Amniotic epithelial cell (primary cell): ENCODE results near the gene LRRC74B.
A peak's percentile ranks its signal among the peaks of the same experiment; 100 is the strongest.
"Not testable (repeated sequence)": the region's sequence is repeated elsewhere in the genome, so short reads cannot be mapped to it uniquely, and the experiment has no call there.

Experiments
- DNase-seq: peaks from one replicate; pipeline ENCODE4 v3.0.0-alpha.2; 2010; ENCODE audit warnings: low read depth

LRRC74B gene

GRCh38 chr22:21077884-21078508 is 32.2 kb downstream of the LRRC74B start:
- no peak for DNase-seq

DNA sequence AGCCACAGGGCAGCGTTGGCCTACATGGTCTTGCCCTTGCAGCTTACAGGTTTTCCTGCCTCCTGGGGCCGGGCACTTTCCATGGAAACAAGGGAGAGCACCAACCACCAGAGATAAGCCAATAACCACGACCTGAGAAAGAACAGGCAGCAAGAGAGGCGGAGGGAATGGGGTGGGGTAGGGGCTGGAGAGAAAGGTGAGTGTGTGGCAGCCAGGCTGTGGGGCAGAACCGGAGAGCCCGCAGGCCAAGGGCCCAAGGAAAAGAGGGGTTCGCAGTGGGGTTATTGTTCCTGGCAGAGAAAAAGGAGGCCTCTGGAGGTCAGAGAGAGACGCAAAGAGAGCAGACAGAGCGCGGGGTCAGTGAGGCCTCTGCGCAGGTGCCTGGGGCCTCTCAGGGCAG is 33.2 kb downstream of the LRRC74B start:
- no peak for DNase-seq

DNA sequence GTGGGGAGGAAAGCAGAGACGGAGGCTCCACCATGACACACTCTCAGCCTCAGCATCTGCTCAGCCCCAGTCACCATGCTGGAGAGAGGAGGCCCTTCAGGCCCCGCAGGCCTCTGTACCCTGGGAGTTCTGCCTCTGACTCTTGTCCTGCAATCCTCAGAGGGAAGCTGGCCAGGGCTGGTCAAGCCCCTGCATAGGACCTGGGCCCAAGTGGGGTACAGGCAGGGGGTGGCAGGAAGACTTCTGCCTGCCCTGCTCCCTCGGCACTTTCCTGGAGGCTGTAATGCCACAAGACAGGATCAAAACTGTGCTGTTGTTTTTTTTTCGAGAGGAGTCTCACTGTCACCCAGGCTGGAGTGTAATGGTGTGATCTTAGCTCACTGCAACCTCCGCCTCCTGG is 33.7 kb downstream of the LRRC74B start:
- DNase-seq: no peak

DNA sequence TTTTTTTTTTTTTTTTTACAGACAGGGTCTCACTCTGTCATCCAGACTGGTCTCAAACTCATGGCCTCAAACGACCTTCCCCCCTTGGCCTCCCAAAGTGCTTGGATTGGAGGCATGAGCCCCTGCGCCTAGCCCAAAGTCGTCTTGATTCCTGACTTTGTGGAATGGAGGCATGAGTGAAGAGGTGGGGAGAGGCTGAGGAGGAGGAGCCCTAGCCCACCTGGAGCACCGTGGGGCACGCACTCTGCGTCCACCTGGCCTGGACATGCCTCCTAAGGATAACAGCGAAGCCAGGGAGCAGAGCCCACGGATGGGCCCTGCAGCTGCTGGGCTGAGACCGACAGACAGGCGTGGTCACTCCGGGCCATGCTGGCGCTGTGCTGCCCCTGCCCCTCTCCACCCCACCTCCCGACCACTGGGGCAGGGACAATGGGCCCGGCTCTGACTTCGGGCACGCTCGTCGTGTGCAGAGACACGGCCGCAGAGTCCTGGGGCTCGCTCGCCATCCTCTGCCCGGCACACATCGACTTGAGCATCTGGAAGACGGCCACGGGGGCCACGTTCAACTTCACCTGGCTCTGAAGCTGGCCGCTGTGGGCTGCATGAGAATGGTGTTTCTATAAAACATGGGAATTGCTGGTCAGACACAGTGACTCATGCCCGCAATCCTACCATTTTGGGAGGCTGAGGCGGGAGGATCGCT is 34.8 kb downstream of the LRRC74B start:
- no peak for DNase-seq

- DNase-seq: peak; percentile 96
These were observed 36.5 kb downstream of the LRRC74B start for GRCh38 chr22:21082248-21082647.

GRCh38 chr22:21087119-21087518 is 41.4 kb downstream of the LRRC74B start:
- no peak for DNase-seq

- not testable (repeated sequence) for DNase-seq
These were observed 42.2 kb downstream of the LRRC74B start for GRCh38 chr22:21087926-21088325.

DNA sequence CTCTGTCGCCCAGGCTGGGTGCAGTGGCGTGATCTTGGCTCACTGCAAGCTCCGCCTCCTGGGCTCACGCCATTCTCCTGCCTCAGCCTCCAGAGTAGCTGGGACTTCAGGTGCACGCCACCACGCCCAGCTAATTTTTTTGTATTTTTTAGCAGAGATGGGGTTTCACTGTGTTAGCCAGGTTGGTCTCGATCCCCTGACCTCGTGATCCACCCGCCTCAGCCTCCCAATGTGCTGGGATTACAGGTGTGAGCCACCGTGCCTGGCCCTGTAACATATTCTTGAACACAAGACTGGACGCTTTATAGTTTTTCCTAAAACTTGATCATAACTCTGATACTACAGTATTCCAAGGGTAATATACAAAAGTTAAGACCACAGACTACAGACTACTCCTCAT is 45.5 kb downstream of the LRRC74B start:
- DNase-seq: not testable (repeated sequence)

DNA sequence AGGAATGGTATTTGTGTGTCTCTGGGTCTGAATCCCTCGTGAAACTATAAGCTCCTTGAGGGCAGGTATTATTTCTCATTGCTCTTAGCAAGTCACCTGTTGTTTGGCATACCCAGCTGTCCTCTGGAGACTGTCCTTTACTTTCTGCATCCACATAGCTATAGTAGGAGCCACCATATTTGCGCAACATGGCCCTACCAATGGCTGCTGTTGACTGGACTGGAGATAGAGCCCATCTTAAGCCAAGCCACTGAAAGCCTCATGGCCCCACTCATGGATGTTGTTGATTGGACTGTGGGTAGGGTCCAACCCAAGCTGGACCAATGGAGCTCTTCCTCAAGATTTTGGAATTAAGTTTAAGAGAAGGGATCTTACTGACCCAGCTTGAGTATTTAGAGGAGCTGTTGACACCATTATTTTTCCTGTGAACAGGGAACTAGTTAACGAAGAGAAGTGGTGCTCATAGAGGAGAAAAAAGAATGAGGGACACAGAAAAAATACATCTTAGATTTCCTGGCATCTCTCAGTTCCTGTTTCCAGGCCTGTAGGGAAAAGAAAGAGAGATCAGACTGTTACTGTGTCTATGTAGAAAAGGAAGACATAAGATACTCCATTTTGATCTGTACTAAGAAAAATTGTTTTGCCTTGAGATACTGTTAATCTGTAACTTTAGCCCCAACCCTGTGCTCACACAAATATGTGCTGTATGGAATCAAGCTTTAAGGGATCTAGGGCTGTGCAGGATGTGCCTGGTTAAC is 47.2 kb downstream of the LRRC74B start:
- DNase-seq: no peak

DNA sequence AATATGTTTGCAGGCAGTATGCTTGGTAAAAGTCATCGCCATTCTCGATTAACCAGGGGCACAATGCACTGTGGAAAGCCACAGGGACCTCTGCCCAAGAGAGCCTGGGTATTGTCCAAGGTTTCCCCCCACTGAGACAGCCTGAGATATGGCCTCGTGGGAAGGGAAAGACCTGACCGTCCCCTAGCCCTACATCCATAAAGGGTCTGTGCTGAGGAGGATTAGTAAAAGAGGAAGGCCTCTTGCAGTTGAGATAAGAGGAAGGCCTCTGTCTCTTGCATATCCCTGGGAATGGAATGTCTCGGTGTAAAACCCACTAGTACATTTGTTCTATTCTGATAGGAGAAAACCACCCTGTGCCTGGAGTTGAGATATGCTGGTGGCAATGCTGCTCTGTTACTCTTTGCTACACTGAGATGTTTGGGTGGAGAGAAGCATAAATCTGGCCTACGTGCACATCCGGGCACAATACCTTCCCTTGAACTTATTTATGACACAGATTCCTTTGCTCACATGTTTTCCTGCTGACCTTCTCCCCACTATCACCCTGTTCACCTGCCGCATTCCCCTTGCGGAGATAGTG is 47.9 kb downstream of the LRRC74B start:
- peak; percentile 99 for DNase-seq

DNA sequence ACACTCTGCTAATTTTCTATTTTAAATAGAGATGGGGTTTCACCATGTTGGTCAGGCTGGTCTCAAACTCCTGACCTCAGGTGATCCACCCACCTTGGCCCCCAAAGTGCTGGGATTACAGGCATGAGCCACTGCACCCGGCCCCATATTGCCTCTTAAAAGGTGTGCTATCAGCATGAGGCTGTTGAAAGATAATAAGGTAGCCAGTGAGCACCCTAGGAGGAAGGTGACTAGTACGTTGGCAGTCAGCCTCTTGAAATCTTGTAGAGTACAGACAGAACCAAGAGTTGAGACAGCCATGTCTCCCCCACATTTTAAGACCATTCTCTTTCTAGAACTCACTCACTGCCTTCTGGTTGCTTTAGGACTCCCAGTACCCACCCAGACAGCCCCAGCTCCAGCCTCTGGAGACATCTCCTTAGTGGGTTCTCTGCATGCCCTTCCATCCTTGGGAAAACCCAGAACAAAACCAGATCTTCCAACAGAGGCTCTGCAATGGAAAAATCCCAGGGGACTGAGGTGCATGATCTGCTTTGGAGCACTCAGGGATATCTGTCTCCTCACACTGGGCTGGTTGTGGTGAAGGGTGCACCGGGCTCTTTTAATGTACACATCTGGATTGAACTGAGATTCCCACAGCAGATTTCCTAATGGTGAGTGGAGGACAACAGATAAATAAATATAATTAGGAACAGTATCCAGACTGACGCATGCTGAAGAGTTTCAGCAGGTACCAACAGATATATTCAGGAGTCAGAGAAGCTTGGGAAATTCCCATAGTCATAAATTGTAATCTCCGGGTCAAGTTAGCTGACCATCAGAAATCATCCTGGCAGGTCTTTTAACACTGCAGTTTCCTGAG is 49.4 kb downstream of the LRRC74B start:
- DNase-seq: peak; percentile 86

GRCh38 chr22:21095773-21096107 is 50.0 kb downstream of the LRRC74B start:
- no peak for DNase-seq

DNA sequence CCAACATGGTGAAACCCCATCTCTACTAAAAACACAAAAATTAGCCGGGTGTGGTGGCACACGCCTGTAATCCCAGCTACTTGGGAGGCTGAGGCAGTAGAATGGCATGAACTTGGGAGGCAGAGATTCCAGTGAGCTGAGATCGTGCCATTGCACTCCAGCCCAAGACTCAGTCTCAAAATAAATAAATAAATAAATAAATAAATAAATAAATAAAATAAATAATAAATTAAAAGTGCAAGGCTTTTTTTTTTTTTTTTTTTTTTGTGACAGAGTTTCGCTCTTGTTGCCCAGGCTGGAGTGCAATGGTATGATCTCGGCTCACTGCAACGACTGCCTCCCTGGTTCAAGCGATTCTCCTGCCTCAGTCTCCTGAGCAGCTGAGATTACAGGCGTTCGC is 51.1 kb downstream of the LRRC74B start:
- not testable (repeated sequence) for DNase-seq

DNA sequence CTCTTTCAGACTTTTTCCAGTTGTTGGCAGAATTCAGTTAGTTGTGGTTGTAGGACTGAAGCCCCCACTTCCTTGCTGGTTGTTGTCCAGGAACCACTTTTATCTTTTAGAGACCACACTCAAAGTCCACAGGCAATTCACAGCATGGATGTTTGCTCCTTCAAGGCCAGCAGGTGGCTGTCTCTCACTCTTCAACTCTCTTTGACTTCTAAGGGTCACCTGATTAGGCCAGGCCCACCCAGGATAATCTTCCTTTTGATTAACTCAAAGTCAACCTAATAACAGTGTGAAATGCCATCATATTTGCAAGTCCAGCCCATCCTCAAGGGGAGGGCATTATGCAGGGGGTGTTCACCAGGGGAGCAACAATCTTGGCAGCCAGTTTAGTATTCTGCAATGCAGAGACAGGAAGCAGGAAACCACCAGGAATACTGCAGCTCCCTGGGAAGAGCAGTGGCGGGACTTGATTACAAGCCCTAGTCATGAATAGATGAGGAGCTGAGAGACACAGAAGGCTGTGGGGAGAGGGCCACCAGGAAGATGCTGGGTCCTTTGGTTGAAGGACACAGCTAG is 52.4 kb downstream of the LRRC74B start:
- peak; percentile 50 for DNase-seq

- no peak for DNase-seq
These were observed 53.8 kb downstream of the LRRC74B start for GRCh38 chr22:21099578-21099977.

DNA sequence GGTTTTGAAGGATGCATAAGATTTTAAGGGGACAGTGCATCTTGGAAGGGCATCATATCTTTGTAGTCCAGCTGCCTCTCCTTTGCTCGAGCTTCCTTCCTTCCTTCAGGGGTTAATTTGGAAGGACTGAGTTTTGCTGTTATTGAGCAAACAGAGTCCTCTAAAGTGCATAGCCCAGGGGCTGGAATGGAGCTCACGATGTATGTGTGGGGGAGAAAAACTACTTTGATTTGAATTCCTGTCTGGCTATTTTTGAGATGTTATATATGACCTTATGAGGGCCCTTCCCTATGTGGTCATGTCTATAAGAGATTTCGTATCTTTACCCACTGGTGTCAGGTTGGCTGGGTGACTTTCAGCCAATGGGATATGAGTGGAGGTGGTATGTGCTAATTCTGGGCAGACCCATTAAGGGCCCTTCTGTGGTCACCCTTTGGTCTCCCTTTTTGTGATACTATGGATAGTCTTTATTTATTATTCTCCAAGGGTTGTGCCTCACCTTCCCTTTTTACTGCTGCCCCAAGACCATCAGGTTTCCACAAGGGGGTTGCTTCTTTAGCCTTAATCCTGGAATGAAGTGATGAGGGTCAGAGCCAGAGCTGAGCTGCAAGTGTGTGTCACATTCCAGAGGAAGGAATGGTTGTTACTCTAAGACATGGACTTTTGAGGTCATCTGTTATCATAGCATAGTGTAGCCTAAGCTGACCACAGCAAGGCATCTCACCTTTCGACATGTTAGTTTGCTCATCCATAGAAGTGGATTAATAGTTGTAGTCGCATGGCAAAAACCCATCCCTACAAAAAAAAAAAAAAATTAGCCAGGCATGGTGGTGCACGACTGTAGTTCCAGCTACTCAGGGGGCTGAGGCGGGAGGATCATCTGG is 54.6 kb downstream of the LRRC74B start:
- peak; percentile 82 for DNase-seq

DNA sequence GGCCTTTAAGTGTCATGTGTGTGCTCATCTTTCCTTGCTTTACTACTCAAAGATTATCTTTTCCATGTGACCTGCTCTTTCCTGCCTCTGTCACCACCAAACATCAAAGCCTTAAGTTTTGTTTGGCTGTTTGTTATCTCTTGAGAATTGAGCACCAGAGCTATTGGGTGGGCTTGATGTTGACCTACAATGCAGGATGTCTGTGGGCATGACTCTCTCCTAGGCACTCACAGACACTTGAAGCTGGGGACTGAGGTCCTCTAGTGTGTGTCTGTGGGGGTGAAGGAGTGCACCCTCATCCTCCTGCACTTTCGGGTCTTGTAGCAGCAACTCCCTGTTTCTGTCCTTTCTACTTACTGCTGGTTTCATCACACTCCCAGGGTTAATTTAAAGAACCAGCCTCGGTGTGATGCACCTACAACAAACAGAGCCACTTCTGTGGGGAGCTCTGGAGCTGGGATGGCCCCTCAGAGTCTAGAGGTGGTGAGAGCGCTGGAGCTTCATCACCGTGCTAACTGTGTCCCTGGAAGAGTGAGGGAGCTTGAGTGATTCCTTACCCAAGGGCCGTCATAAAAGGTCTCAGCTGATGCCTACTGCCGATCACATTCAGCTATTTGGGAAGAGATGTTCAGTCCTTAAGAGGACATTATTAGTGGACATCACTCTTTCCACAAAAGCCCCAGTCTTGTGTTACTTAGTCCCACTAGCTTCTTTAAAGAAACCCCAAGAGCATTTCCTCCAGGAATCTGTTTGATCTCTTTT is 56.3 kb downstream of the LRRC74B start:
- DNase-seq: no peak

DNA sequence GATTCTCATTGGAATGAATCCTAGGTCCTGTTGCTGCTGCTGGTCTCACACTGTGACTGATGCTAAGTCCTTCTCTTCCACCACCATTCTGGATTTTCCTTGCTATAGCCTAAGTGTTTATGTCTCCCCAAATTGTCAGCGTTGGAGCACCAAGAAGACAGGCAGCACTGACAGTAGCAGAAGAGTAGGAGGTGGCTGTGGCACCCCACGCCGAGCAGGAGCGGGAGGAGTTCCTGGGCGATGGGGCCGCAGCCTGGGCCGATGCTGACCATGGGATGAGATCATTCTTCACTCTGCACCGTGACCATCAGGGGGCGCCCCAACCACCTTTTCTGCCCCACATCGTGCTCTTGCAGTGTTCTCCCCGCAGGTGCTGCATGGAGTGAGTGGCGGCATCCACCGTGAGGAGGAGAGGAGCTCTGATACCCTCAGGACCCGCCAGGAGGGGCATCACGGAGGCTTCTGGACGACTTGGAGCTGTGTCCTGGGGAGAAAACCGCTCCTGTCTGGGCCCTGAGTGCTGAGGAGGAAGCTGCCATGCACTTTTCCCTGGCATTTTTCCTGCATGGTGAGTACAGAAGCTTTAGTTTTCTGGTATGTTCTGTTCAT is 57.0 kb downstream of the LRRC74B start:
- peak; percentile 81 for DNase-seq

GRCh38 chr22:21103633-21104032 is 57.9 kb downstream of the LRRC74B start:
- no peak for DNase-seq
